HG03469 (cell line): Measurements from ENCODE around the gene GPR61.

Experiments used
- ATAC-seq: cut with Tn5 transposase; IDR thresholded peaks from one replicate; pipeline ENCODE4 v1.9.1; 2021; ENCODE audit warnings: mild to moderate bottlenecking, moderate library complexity, moderate number of reproducible peaks; ENCODE audit not compliant: unreplicated experiment

The GPR61 gene

GRCh38 chr1:109539676-109540075, at the start of gene GPR61:
Gene GPR61 (plus strand): TSS chr1:109539872. CDS start chr1:109543023, 3,151 bp downstream.
- no peak for ATAC-seq

GRCh38 chr1:109490029-109490933, 49.4 kb upstream of the GPR61 start:
- ATAC-seq = no peak

- no peak for ATAC-seq
Measured at GRCh38 chr1:109490934-109491302, 48.8 kb upstream of the GPR61 start.

- no peak for ATAC-seq
Measured at GRCh38 chr1:109491372-109491771, 48.3 kb upstream of the GPR61 start.

- no peak for ATAC-seq
Measured at GRCh38 chr1:109492779-109493178, 46.9 kb upstream of the GPR61 start.

DNA sequence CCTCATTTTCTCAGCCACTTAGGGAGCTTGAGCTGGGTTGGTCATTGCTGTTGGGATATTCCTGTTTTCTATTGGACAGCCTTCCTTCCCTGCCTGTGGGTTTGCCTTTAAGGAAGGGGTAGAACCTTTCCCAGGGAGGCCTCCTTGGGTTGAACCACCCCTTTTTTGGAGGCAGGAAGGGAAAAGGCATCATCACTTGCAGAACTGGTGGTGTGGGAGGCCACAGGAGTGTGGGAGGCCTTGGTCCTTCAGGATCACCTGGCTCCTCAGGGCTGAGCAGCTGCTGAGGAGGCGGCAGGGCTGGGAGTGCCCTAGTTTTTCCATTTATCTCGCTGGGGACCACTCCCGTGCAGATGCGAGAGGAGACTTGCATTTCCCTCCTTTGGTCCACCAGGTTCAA, 46.4 kb upstream of the GPR61 start:
- ATAC-seq = no peak

DNA sequence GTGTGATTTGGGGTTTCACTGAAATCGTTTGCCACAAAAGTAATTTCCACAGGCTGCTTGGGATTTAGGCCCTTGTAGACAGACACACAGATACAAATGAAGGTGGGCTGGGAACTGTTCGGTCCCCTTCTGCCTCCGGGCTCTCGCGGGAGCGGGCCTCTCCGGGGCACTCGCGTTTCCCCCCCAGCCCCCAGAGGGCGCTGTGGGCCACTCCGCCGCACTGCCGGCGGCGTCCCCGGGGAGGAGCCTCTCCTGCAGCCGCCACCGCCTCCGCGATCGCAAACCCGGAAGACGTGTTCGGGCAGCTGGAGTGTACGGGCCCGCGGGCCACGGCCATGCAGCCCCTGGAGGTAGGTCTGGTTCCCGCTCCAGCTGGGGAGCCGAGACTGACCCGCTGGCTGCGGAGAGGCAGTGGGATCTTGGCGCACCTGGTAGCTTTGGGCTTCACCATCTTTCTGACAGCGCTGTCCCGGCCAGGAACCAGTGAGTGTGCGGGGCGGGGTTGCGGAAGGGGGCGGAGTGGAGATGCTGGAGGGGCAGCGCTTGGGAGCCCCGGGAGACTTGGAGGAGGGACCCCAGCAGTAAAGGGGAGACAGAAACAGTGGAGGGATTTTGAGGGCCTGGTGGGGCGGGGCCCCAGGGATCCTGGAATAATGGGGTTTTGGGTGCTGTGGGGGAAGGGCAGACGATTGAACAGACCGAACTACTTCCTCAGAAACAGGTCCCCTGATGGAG, 45.7 kb upstream of the GPR61 start, which contains the start of gene CYB561D1:
CYB561D1 (plus strand) TSS at position 290 of the 735 bp plus-strand sequence; CDS start at position 336, 46 bp downstream.
- peak; percentile 70 for ATAC-seq

- ATAC-seq = no peak
Measured at GRCh38 chr1:109495738-109496137, 43.9 kb upstream of the GPR61 start.

DNA sequence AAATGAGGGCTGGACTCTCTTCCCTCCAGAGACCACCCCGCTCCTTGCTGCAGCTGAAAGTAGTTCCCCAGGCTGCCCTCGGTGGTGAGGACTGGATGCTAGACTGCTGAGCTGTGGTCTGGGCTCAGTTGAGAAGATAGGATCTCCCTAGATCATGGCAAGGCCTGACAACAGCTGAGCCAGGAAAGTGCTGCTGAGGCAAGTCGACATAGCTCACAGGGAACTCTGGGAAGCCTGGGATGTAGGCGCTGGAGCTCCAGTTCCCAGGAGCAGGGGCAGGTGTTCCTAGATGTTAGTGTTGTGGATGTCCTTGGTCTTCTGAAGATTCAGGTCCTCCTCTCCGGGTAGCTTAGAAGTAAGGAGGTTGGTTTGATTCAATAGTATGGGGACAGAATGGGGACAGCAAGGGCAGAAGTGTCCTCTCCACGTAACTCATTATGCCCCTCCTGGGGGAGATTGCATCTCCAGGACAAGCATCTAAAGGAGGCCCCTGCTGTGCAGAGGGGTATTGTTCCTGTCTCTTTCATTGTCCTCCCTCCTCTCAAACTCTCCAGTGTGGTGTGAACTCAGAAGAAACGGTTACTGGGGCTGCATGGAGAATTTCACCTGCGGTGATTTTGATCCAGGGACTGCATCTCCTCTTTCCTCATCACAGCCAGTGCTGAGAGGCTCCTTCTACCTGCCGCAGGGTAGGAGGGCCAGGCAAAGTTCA, 42.1 kb upstream of the GPR61 start:
- no peak for ATAC-seq

DNA sequence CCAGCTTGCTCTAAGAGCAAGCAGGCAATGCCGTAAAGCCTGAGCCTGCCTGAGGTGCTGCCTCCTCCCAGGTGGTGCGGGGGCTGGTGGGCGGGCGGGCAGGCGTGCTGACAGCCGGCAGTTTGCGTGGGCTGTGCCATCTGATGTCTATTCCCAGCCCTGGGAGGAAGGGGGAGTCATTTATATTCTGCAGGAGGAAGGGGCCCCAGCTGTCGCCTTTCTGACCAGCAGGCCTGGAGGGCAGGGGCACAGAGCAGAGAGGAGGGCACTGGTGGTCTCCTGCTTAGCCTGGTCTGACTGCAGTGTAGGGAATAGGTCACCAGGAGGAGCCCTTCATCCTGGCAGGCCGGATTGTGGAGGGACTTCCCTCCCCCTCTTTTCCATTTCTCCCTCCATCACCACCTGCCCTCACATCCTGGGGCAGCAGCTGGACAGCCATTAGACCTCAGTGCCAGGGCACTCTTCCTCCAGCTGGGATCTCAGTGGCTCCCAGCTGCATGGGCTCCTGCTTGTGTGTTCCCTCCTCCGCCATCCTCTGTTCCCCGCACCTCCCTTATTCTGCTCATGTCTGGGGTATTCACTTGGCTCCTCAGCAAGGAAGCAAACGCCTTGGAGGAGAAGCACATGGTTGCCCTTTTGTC, 41.4 kb upstream of the GPR61 start:
- ATAC-seq = no peak

GRCh38 chr1:109499081-109499480, 40.6 kb upstream of the GPR61 start:
- ATAC-seq = no peak

DNA sequence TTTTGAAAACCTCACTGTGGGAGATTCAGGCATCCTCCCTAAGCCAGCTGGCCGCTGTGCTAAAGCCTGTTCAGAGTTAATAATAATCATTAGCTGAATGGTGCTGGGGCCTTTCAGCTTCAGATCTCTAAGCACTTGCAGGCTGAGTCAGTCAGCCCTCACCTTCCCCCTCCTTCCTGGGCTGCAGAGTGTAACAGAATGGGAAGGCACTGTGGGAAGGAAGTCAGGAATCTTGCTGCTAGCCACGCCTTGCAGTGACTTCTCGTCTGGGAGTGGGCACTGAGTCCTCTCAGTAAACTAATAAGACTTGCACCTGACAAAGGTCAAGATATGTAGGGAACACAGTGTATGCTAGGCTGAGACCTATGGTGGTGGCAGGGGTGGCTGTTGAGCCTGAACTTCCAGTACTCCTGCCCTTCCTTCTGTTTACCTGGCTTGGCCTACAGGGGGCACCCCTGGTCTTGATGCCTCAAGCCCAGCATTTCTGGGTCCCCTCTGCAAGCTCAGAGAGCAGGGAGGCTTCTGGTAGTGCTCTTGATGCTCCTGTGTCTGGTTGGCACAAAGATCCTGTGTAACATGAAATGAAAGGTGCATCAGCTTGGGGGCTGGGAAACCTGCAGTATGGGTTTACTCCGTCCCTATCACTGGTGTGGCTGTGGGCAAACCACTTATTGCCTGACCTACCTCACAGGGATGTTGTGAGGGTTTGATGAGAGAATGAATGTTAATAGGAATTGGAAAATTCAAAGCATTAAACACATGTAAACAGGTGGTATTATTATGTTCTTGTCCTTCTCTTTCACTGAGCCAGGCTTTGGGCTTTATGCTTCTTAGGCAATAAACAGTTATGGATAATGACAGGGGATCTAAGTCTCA, 39.8 kb upstream of the GPR61 start:
- ATAC-seq = no peak

- ATAC-seq = no peak
Measured at GRCh38 chr1:109500941-109501381, 38.7 kb upstream of the GPR61 start.

- ATAC-seq = no peak
Measured at GRCh38 chr1:109501644-109502363, 37.9 kb upstream of the GPR61 start.

GRCh38 chr1:109502364-109502851, 37.3 kb upstream of the GPR61 start:
- no peak for ATAC-seq

DNA sequence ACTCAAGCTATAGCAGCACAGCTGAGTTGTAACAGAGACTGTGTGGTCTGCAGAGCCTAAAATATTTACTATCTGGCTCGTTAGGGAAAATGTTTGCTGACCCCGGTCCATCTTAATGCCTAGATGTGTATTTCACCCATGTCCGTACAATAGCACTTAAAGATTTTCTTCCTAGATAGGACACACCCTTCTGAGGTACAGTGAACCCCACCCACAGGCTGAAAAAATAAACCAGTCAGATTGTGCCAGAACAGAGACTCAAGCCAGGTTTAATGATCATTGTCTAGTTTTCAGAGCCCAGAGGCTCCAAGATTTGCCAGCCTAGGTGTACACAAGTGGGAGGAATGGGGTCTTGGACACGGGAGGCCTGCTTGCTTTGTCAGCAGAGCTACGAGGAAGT, 35.7 kb upstream of the GPR61 start:
- no peak for ATAC-seq

GRCh38 chr1:109504974-109505373, 34.7 kb upstream of the GPR61 start:
- ATAC-seq = no peak

GRCh38 chr1:109508001-109508872, 31.4 kb upstream of the GPR61 start:
- ATAC-seq = no peak
